Testis (tissue), 5 donors: ENCODE results near the gene DNAJC5. TPM values are rescaled to one million over a fixed set of nuclear protein-coding genes. Genes with fewer than 3 reads are reported as not detected.

Experiments used
- DNase-seq: peaks from one replicate; pipeline ENCODE4 v3.0.0-alpha.2; 2019
- H3K27ac ChIP-seq, 2 donors: fragments of 200-600 bp; sonication (generic); one replicate each; pipeline ENCODE4 v1.5.1; 2019
- H3K27me3 ChIP-seq: fragments of 200-600 bp; sonication (generic); one replicate; pipeline ENCODE4 v1.5.1; 2019
- H3K36me3 ChIP-seq: fragments of 200-600 bp; sonication (generic); one replicate; pipeline ENCODE4 v1.5.1; 2017; ENCODE audit warnings: low read depth; ENCODE audit errors: missing control alignments
- H3K4me1 ChIP-seq: fragments of 200-600 bp; sonication (generic); one replicate; pipeline ENCODE4 v1.5.1; 2019
- H3K4me3 ChIP-seq, 2 donors: fragments of 200-600 bp; sonication (generic); one replicate each; pipeline ENCODE4 v1.5.1; 2017 to 2019
- H3K9me3 ChIP-seq: fragments of 200-600 bp; sonication (generic); one replicate; pipeline ENCODE4 v1.5.1; 2017
- POLR2A ChIP-seq: fragments of 450-650 bp; IDR thresholded peaks from one replicate; pipeline ENCODE4 v1.6.1; 2017; ENCODE audit warnings: antibody characterized with exemption, mild to moderate bottlenecking, moderate library complexity
- WGBS, 2 donors: methylation state at CpG; one replicate each; pipeline ENCODE4 v1.1.5; 2018; 5-methylcytosine and 5-hydroxymethylcytosine counted together
- intact Hi-C: fragments of 100-400 bp; cut with DNase I; formaldehyde crosslinking; loops from one replicate; pipeline ENCODE4 v1.15.1; 2023; ENCODE audit warnings: low total_unique reads
- long read RNA-seq, 2 donors: transcript quantifications; one replicate each; lab custom pipeline, GENCODE V29; 2026
- polyA plus RNA-seq: library from polyadenylated mRNA; stranded (reverse); fragments of 350-450 nt; fragmentation: Illumina TruSeq; extraction: RNeasy Lipid Tissue Mini Kit (QIAGEN cat#74804); gene quantifications from one replicate; pipeline ENCODE4 v1.2.3, GENCODE V29; 2014; ENCODE audit warnings: low read depth, low replicate concordance; ENCODE audit not compliant: insufficient read depth
- total RNA-seq, 2 donors: library from RNA; depleted of rRNA; stranded (reverse); fragments of >200 nt; gene quantifications; one replicate each; pipeline ENCODE4 v1.2.3, GENCODE V29; 2016
- TF ChIP-seq, protein P1 (sequence below), 3 experiments: fragments of 450-650 bp in 2 of 3; fragments of 200-600 bp in 1 of 3; sonication (generic) in 1 of 3; IDR thresholded peaks; one replicate each; pipeline ENCODE4 v1.5.1; 2016 to 2019; ENCODE audit warnings: antibody characterized with exemption in 3 of 3, mild to moderate bottlenecking in 2 of 3, moderate library complexity in 1 of 3

The DNAJC5 gene
- total RNA-seq: 10 to 100 TPM; 58.2 to 64.8 TPM
- polyA plus RNA-seq: 35.6 TPM
- long read RNA-seq, donor 1, full-length matches to known transcripts: 23 of 86 reads
- long read RNA-seq, donor 1, partial matches to known transcripts: 51 of 86 reads
- long read RNA-seq, donor 1, other reads (novel, unspliced or antisense): 12 of 86 reads
- long read RNA-seq, donor 2, full-length matches to known transcripts: 23 of 67 reads
- long read RNA-seq, donor 2, partial matches to known transcripts: 31 of 67 reads
- long read RNA-seq, donor 2, other reads (novel, unspliced or antisense): 13 of 67 reads

DNA sequence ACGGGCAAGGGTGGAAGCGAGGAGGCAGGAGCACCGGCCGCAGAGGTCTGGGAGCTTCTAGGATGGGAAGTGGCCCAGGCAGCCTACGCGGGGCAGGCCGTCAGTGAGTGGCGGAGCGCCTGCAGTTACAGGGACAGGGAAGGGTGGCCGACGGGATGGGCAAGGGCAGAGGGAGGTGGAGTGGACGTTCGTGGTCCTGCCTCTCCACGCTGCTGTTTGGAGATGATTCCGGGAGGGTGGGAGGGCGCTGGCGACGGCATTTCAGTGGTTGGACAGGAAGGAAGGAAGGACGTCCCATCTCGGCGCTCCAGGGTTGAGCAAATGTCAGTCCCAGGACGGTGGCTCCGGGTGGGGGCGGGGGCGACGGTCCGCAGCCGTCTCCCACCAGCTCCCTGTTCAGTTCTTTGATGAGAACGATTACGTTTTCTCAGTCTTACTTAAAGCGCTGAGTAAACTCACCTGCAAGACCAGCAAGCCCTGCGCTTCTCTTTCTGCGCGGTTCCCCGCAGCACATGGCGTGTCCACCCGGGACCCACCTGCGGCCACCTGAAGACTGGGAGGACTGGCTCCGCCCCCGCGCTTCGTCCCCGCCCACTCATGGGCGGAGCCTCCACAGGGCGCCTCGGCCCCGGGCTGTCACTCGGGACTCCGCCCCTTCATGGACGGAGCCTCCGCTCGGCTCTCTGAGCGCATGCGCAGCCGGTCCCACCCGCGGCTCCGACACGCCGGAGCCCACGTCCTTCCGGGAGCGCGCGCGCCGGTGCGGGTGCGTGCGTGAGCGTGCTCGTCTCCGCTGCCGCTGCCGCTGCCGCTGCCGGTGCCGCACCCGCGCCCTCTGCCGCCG is at the start of gene DNAJC5:
Gene DNAJC5 (plus strand): TSS at position 769 of the 844 bp plus-strand sequence. CDS start 33,220 bp downstream, outside the sequence.
- Histone ChIP-seq H3K4me1 (peaks cover 32% of the 10 kb centered on the region), H3K27ac (peak within 1 kb of the TSS; percentile 18 to 83), H3K4me3 (peak within 1 kb of the TSS; percentile 59 to 75), H3K36me3 (no peaks in the 10 kb centered on the region), H3K9me3 (no peaks in the 10 kb centered on the region), H3K27me3 (no peaks in the 10 kb centered on the region)
- TF ChIP-seq POLR2A: no peak
- TF ChIP-seq, protein P1, sequence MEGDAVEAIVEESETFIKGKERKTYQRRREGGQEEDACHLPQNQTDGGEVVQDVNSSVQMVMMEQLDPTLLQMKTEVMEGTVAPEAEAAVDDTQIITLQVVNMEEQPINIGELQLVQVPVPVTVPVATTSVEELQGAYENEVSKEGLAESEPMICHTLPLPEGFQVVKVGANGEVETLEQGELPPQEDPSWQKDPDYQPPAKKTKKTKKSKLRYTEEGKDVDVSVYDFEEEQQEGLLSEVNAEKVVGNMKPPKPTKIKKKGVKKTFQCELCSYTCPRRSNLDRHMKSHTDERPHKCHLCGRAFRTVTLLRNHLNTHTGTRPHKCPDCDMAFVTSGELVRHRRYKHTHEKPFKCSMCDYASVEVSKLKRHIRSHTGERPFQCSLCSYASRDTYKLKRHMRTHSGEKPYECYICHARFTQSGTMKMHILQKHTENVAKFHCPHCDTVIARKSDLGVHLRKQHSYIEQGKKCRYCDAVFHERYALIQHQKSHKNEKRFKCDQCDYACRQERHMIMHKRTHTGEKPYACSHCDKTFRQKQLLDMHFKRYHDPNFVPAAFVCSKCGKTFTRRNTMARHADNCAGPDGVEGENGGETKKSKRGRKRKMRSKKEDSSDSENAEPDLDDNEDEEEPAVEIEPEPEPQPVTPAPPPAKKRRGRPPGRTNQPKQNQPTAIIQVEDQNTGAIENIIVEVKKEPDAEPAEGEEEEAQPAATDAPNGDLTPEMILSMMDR (IDR thresholded peaks at IDR 0.05): no peak
- peak; percentile 96 for DNase-seq
- intact Hi-C loops: no loop called here
- 1 to 2% methylated on average over 22 to 57 of the region's 82 CpGs for WGBS, 2 donors

DNA sequence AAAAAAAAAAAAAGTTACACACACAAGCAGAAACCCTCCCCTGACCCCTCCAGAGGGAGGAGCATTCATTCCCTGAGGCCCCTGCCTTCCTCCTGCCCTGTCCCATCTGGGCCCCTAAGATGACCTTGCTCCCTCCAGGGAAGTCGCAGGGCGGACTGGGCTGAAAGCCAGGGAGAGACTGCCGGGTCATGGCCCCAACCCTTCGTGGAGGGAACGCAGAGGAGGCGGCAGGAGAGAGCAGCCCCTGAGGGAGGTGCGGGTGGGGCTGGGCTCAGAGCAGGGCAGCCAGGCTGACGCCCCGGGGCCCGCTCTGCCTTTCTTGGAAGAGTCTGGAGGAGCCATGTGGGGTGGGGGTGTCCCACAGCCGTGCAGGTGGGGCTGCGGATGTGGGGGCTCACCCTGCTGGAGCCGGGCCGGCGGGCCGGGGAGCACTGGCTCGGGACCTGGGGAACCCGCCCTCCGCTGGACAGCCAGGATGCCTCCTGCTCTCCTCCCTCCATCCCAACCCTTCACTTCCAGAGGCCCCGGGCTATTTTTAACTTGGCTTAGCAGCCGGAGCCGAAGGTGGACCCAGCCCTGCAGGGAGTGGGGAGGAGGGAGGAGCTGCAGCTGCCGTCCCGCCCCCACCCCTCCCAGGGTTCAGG is 48.7 kb upstream of the DNAJC5 start:
- WGBS, 2 donors: 21 to 27% methylated on average over 13 to 24 of the region's 24 CpGs
- Histone ChIP-seq H3K4me1 (peaks cover 29% of the 10 kb centered on the region), H3K4me3 (no peak overlapping the region), H3K9me3 (no peaks in the 10 kb centered on the region), H3K36me3 (no peaks in the 10 kb centered on the region), H3K27me3 (no peaks in the 10 kb centered on the region), H3K27ac (peak overlapping the region; percentile 68 to 69)
- TF ChIP-seq, protein P1 (IDR thresholded peaks at IDR 0.05): no peak
- TF ChIP-seq POLR2A: no peak
- DNase-seq: peak; percentile 75
- intact Hi-C loops: no loop called here

DNA sequence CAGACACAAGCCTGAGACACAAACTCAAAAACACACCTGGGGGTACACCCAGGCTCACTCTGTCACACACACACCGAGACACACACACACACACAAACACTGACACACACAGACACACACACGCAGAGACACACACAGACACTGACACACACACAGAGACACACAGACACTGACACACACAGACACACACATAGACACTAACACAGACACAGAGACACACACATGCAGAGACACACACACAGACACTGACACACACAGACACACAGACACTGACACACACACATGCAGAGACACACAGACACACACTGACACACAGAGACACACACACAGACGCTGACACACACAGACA is 48.1 kb upstream of the DNAJC5 start:
- TF ChIP-seq, protein P1 (IDR thresholded peaks at IDR 0.05): no peak
- no peak for TF ChIP-seq POLR2A
- Histone ChIP-seq H3K4me3 (no peak overlapping the region), H3K4me1 (peaks cover 29% of the 10 kb centered on the region), H3K36me3 (no peaks in the 10 kb centered on the region), H3K27me3 (no peaks in the 10 kb centered on the region), H3K9me3 (no peaks in the 10 kb centered on the region), H3K27ac (peak overlapping the region; percentile 68 to 76)
- 34 to 39% methylated on average over 3 of the region's 3 CpGs for WGBS, 2 donors
- DNase-seq: no peak
- intact Hi-C loops: no loop called here

- no peak overlapping the region for H3K4me3 ChIP-seq
- WGBS, 2 donors: 32 to 35% methylated on average over 5 to 16 of the region's 16 CpGs
- no peaks in the 10 kb centered on the region for H3K9me3 ChIP-seq
- H3K36me3 ChIP-seq: no peaks in the 10 kb centered on the region
- no peaks in the 10 kb centered on the region for H3K27me3 ChIP-seq
- H3K4me1 ChIP-seq: peaks cover 31% of the 10 kb centered on the region
- intact Hi-C loops: no loop called here
- TF ChIP-seq POLR2A: no peak
- peak overlapping the region; percentile 68 to 76 for H3K27ac ChIP-seq
- DNase-seq: no peak
These were observed 47.5 kb upstream of the DNAJC5 start for GRCh38 chr20:63847237-63848002.
